HepG2 (cell line): ENCODE data around the gene UQCR10. TPM values are rescaled to one million over a fixed set of nuclear protein-coding genes. Genes with fewer than 3 reads are reported as not detected.

Experiments
- ARID2 ChIP-seq: sonication (generic); formaldehyde crosslinking; IDR thresholded peaks from 2 replicates; pipeline ENCODE4 v1.8.1; 2022; ENCODE audit warnings: mild to moderate bottlenecking, missing genetic modification reagents, borderline replicate concordance
- FOXA3 ChIP-seq: IDR thresholded peaks from 2 replicates; pipeline ENCODE4 v1.6.1; 2016; ENCODE audit warnings: missing genetic modification reagents, missing compliant biosample characterization
- HNF4A ChIP-seq: sonication (generic); formaldehyde crosslinking; IDR thresholded peaks from 2 replicates; pipeline ENCODE4 v1.4.0; 2020; ENCODE audit warnings: missing genetic modification reagents
- KAT8 ChIP-seq: IDR thresholded peaks from 2 replicates; pipeline ENCODE4 v1.6.1; 2016; ENCODE audit warnings: missing genetic modification reagents, missing compliant biosample characterization
- KDM2A ChIP-seq: sonication (generic); formaldehyde crosslinking; IDR thresholded peaks from 2 replicates; pipeline ENCODE4 v1.4.0; 2020; ENCODE audit warnings: low read depth, missing genetic modification reagents, borderline replicate concordance
- MEIS1 ChIP-seq: sonication (generic); formaldehyde crosslinking; IDR thresholded peaks from 2 replicates; pipeline ENCODE4 v1.9.0; 2021; ENCODE audit warnings: mild to moderate bottlenecking, missing genetic modification reagents, moderate library complexity, borderline replicate concordance
- MXI1 ChIP-seq: IDR thresholded peaks from 3 replicates; pipeline ENCODE4 v1.6.1; 2012; ENCODE audit warnings: low read depth, low read length, inconsistent platforms, borderline replicate concordance
- SRSF4 ChIP-seq: fragments of 200-400 bp; formaldehyde crosslinking; IDR thresholded peaks from one replicate; pipeline ENCODE4 v1.6.1; 2018; ENCODE audit warnings: mild to moderate bottlenecking, low read depth, low read length, moderate library complexity; ENCODE audit not compliant: poor library complexity, severe bottlenecking
- TBX2 ChIP-seq: sonication (generic); formaldehyde crosslinking; IDR thresholded peaks from 2 replicates; pipeline ENCODE4 v1.5.0; 2020; ENCODE audit warnings: missing genetic modification reagents, mild to moderate bottlenecking, borderline replicate concordance
- TGIF2 ChIP-seq: IDR thresholded peaks from 2 replicates; pipeline ENCODE4 v1.6.1; 2016; ENCODE audit warnings: control low read depth, missing compliant biosample characterization
- UBTF ChIP-seq: sonication (generic); formaldehyde crosslinking; IDR thresholded peaks from 2 replicates; pipeline ENCODE4 v1.4.0; 2020; ENCODE audit warnings: mild to moderate bottlenecking, missing genetic modification reagents
- ZNF501 ChIP-seq: sonication (generic); formaldehyde crosslinking; IDR thresholded peaks from 2 replicates; pipeline ENCODE4 v1.5.1; 2020; ENCODE audit warnings: mild to moderate bottlenecking, moderate library complexity, missing genetic modification reagents
- ZNF605 ChIP-seq: sonication (generic); formaldehyde crosslinking; IDR thresholded peaks from 2 replicates; pipeline ENCODE4 v1.8.0; 2022; ENCODE audit warnings: mild to moderate bottlenecking, missing genetic modification reagents
- ZSCAN29 ChIP-seq: sonication (generic); formaldehyde crosslinking; conservative IDR thresholded peaks from 2 replicates; pipeline ENCODE4 v1.4.0; 2020; ENCODE audit warnings: mild to moderate bottlenecking, missing genetic modification reagents
- polyA plus RNA-seq, 8 experiments: library from polyadenylated mRNA; depleted of rRNA in 3 of 8; stranded (reverse) in 7 of 8; unstranded in 1 of 8; fragments of >200 nt; fragmentation: Illumina TruSeq in 4 of 8; extraction: Trizol in 4 of 8; gene quantifications; 2 replicates each; pipeline versions ENCODE4 v1.2.1 to v1.2.3, GENCODE V29; 2011 to 2016; ENCODE audit warnings: low read depth in 4 of 8, missing spikeins in 1 of 8, mixed read lengths in 1 of 8; ENCODE audit not compliant: insufficient read depth in 1 of 8
- total RNA-seq, 5 experiments: library from RNA; depleted of rRNA; stranded (reverse); fragments of >200 nt; fragmentation: Illumina TruSeq; extraction: Trizol; gene quantifications; 2 replicates each; pipeline ENCODE4 v1.2.3, GENCODE V29; 2016; ENCODE audit warnings: low read depth in 1 of 5
- TF ChIP-seq, protein P1 (sequence below): sonication (generic); formaldehyde crosslinking; IDR thresholded peaks from 2 replicates; pipeline ENCODE4 v1.5.1; 2020; ENCODE audit warnings: mild to moderate bottlenecking, missing genetic modification reagents, moderate library complexity

Gene UQCR10
- total and polyA plus RNA-seq, 2 of the 13 experiments (the other 11 are each of a cell fraction or from before 2014, with no cell fraction given), result 225 to 232 TPM

DNA sequence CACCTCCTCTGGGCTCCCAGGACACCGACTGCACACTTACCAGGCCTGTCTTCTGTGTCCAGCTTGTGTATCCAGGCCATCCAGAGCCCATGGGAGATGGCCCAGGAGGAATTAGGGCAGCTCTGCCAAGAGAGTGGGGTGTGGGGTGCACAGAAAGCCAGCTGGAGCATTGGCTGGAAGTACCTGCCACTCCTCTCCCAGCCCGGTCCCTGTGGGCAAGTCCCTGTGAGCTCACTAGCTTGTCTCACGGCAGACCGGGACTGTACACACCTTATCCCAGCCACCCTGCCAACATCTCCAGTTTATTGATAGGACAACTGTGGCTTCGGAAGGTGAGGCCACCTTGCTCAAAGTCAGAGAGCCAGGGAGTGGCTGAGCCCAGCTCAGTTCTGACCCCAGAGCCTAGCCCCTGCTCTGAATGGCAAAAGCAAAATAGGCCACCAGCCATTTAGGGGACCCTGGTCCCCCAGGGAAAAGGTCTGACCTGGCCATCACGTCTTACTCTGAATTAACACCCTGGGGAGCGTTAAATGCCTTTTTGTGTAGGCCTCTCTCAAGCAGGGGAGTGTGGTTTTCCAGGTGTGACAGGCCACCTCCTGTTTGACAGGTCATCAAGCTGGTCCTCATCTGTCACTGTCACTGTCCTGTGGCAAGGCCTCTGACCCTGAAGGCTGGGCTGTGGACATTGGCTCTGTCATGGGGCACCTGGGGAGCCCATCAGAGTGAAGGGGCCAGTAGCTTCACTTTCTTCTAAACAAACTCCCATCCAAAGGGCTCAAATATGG is 15.1 kb downstream of the UQCR10 start (continued):
- TF ChIP-seq UBTF (CRISPR knock-in tag), result peak; percentile 12; the same call in 1 of the 2 replicates
- TF ChIP-seq ZNF501 (CRISPR knock-in tag), result peak; percentile 55; the same call in 1 of the 2 replicates
- TF ChIP-seq FOXA3 (CRISPR knock-in tag), result peak; percentile 33; the same call in 1 of the 2 replicates
- peak; percentile 24; the same call in 1 of the 2 replicates for TF ChIP-seq KDM2A (CRISPR knock-in tag)
- peak; percentile 65; the same call in 1 of the 2 replicates for TF ChIP-seq ZNF605 (CRISPR knock-in tag)
- no peak for TF ChIP-seq KAT8 (CRISPR knock-in tag)
- TF ChIP-seq MEIS1, result peak; percentile 95; the same call in 1 of the 2 replicates
- peak; percentile 64; the same call in 1 of the 2 replicates for TF ChIP-seq TBX2 (CRISPR knock-in tag)
- TF ChIP-seq ZSCAN29 (CRISPR knock-in tag), result 0 out of 2 replicates have a peak, but pooled peaks have one; percentile 55
- TF ChIP-seq MXI1, result peak; percentile 21; the same call in 1 of the 3 replicates
- TF ChIP-seq HNF4A, result peak; percentile 49
- peak; percentile 88; the same call in 1 of the 2 replicates for TF ChIP-seq TGIF2 (CRISPR knock-in tag)
- TF ChIP-seq, protein P1, sequence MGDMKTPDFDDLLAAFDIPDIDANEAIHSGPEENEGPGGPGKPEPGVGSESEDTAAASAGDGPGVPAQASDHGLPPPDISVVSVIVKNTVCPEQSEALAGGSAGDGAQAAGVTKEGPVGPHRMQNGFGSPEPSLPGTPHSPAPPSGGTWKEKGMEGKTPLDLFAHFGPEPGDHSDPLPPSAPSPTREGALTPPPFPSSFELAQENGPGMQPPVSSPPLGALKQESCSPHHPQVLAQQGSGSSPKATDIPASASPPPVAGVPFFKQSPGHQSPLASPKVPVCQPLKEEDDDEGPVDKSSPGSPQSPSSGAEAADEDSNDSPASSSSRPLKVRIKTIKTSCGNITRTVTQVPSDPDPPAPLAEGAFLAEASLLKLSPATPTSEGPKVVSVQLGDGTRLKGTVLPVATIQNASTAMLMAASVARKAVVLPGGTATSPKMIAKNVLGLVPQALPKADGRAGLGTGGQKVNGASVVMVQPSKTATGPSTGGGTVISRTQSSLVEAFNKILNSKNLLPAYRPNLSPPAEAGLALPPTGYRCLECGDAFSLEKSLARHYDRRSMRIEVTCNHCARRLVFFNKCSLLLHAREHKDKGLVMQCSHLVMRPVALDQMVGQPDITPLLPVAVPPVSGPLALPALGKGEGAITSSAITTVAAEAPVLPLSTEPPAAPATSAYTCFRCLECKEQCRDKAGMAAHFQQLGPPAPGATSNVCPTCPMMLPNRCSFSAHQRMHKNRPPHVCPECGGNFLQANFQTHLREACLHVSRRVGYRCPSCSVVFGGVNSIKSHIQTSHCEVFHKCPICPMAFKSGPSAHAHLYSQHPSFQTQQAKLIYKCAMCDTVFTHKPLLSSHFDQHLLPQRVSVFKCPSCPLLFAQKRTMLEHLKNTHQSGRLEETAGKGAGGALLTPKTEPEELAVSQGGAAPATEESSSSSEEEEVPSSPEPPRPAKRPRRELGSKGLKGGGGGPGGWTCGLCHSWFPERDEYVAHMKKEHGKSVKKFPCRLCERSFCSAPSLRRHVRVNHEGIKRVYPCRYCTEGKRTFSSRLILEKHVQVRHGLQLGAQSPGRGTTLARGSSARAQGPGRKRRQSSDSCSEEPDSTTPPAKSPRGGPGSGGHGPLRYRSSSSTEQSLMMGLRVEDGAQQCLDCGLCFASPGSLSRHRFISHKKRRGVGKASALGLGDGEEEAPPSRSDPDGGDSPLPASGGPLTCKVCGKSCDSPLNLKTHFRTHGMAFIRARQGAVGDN, result peak; percentile 63; the same call in 1 of the 2 replicates
- TF ChIP-seq SRSF4, result no peak
- no peak for TF ChIP-seq ARID2 (CRISPR knock-in tag)
- TF ChIP-seq, all 625 proteins: peak for 31
